SK-N-SH (cell line): Measurements from ENCODE around the gene TPSG1.

Experiments
- CTCF ChIP-seq: fragments of 200-600 bp; sonication (generic); IDR thresholded peaks from 2 replicates; pipeline ENCODE4 v1.6.1; 2017; ENCODE audit warnings: antibody characterized with exemption, mild to moderate bottlenecking, moderate library complexity
- EP300 ChIP-seq, 2 experiments: IDR thresholded peaks; 2 replicates each; pipeline versions ENCODE4 v1.4.0 to v1.6.1; 2012; ENCODE audit warnings: borderline replicate concordance in 1 of 2, low read depth in 1 of 2, low read length in 1 of 2
- FOSL2 ChIP-seq: IDR thresholded peaks from 2 replicates; pipeline ENCODE4 v1.4.0; 2012; ENCODE audit warnings: low read depth, mild to moderate bottlenecking, moderate library complexity, borderline replicate concordance
- POLR2AphosphoS5 ChIP-seq: IDR thresholded peaks from 2 replicates; pipeline ENCODE4 v1.6.1; 2012; ENCODE audit warnings: low read depth, low read length
- RAD21 ChIP-seq: IDR thresholded peaks from 2 replicates; pipeline ENCODE4 v1.6.1; 2012; ENCODE audit warnings: mild to moderate bottlenecking, low read length
- TAF1 ChIP-seq: IDR thresholded peaks from 2 replicates; pipeline ENCODE4 v1.6.1; 2012; ENCODE audit warnings: low read depth, mild to moderate bottlenecking, low read length, moderate library complexity, borderline replicate concordance
- ZBTB33 ChIP-seq: IDR thresholded peaks from 2 replicates; pipeline ENCODE4 v1.4.0; 2012; ENCODE audit warnings: low read depth, borderline replicate concordance
- TF ChIP-seq, protein P1 (sequence below): fragments of 150-350 bp; IDR thresholded peaks from 2 replicates; pipeline ENCODE4 v1.6.1; 2017; ENCODE audit warnings: antibody characterized with exemption, low read length, low read depth, borderline replicate concordance

- TF ChIP-seq ZBTB33, result no peak
- no peak for TF ChIP-seq POLR2AphosphoS5
- no peak for TF ChIP-seq TAF1
- no peak for TF ChIP-seq FOSL2
- TF ChIP-seq CTCF, result no peak
- no peak for TF ChIP-seq RAD21
- TF ChIP-seq, protein P1, sequence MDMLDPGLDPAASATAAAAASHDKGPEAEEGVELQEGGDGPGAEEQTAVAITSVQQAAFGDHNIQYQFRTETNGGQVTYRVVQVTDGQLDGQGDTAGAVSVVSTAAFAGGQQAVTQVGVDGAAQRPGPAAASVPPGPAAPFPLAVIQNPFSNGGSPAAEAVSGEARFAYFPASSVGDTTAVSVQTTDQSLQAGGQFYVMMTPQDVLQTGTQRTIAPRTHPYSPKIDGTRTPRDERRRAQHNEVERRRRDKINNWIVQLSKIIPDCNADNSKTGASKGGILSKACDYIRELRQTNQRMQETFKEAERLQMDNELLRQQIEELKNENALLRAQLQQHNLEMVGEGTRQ, result no peak
- no peak for TF ChIP-seq EP300 (IDR thresholded peaks at IDR 0.05; ENCODE audit: borderline replicate concordance in 1 of 2, low read depth in 1 of 2, low read length in 1 of 2)
These were observed 35.1 kb upstream of the TPSG1 start for GRCh38 chr16:1260101-1260680.
